ENCODE data around the gene ZNF223.

ZNF223 gene

GRCh38 chr19:44032001-44032610, 19.7 kb upstream of the ZNF223 start:
- Histone ChIP-seq H3K36me3 (ENCODE audit: insufficient read depth) (no peaks in the 10 kb centered on the region), H3K4me3 (IDR thresholded peaks at IDR 0.05; ENCODE audit: insufficient read depth, low read depth, low read length) (no peak overlapping the region), H3K4me2 (no peak overlapping the region), H3K27me3 (ENCODE audit: insufficient read depth, low read depth) (no peaks in the 10 kb centered on the region), H3K9ac (no peak overlapping the region), H4K20me1 (ENCODE audit: insufficient read depth) (no peaks in the 10 kb centered on the region), H2AFZ (ENCODE audit: low read depth) (no peak overlapping the region), H3K27ac (no peak overlapping the region), H3K4me1 (ENCODE audit: low read depth, poor library complexity, severe bottlenecking) (no peaks in the 10 kb centered on the region), H3K79me2 (ENCODE audit: insufficient read depth, low read depth) (no peaks in the 10 kb centered on the region)
- TF ChIP-seq, protein P1, sequence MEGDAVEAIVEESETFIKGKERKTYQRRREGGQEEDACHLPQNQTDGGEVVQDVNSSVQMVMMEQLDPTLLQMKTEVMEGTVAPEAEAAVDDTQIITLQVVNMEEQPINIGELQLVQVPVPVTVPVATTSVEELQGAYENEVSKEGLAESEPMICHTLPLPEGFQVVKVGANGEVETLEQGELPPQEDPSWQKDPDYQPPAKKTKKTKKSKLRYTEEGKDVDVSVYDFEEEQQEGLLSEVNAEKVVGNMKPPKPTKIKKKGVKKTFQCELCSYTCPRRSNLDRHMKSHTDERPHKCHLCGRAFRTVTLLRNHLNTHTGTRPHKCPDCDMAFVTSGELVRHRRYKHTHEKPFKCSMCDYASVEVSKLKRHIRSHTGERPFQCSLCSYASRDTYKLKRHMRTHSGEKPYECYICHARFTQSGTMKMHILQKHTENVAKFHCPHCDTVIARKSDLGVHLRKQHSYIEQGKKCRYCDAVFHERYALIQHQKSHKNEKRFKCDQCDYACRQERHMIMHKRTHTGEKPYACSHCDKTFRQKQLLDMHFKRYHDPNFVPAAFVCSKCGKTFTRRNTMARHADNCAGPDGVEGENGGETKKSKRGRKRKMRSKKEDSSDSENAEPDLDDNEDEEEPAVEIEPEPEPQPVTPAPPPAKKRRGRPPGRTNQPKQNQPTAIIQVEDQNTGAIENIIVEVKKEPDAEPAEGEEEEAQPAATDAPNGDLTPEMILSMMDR (conservative IDR thresholded peaks at IDR 0.05; ENCODE audit: low read depth, low read length): no peak

GRCh38 chr19:44042147-44042546, 9.7 kb upstream of the ZNF223 start:
- Histone ChIP-seq H3K4me3 (IDR thresholded peaks at IDR 0.05; ENCODE audit: insufficient read depth, low read depth, low read length) (no peak overlapping the region), H3K4me1 (ENCODE audit: low read depth, poor library complexity, severe bottlenecking) (no peaks in the 10 kb centered on the region), H3K27me3 (ENCODE audit: insufficient read depth, low read depth) (no peaks in the 10 kb centered on the region), H4K20me1 (ENCODE audit: insufficient read depth) (no peaks in the 10 kb centered on the region), H3K36me3 (ENCODE audit: insufficient read depth) (no peaks in the 10 kb centered on the region), H3K79me2 (ENCODE audit: insufficient read depth, low read depth) (no peaks in the 10 kb centered on the region), H3K9ac (no peak overlapping the region), H3K4me2 (no peak overlapping the region), H3K27ac (no peak overlapping the region), H2AFZ (ENCODE audit: low read depth) (no peak overlapping the region)
- TF ChIP-seq, protein P1 (conservative IDR thresholded peaks at IDR 0.05; ENCODE audit: low read depth, low read length): no peak

GRCh38 chr19:44050740-44051649, 841 bp upstream of the ZNF223 start:
- H2AFZ ChIP-seq (ENCODE audit: low read depth): no peak overlapping the region
- H3K27me3 ChIP-seq (ENCODE audit: insufficient read depth, low read depth): no peaks in the 10 kb centered on the region
- no peak overlapping the region for H3K27ac ChIP-seq
- no peak overlapping the region for H3K4me2 ChIP-seq
- H3K9ac ChIP-seq: no peak overlapping the region
- TF ChIP-seq, protein P1 (conservative IDR thresholded peaks at IDR 0.05; ENCODE audit: low read depth, low read length): no peak
- H3K4me3 ChIP-seq (IDR thresholded peaks at IDR 0.05; ENCODE audit: insufficient read depth, low read depth, low read length): no peak overlapping the region
- H3K4me1 ChIP-seq (ENCODE audit: low read depth, poor library complexity, severe bottlenecking): no peaks in the 10 kb centered on the region
- H3K36me3 ChIP-seq (ENCODE audit: insufficient read depth): no peaks in the 10 kb centered on the region
- H4K20me1 ChIP-seq (ENCODE audit: insufficient read depth): no peaks in the 10 kb centered on the region
- H3K79me2 ChIP-seq (ENCODE audit: insufficient read depth, low read depth): no peaks in the 10 kb centered on the region

DNA sequence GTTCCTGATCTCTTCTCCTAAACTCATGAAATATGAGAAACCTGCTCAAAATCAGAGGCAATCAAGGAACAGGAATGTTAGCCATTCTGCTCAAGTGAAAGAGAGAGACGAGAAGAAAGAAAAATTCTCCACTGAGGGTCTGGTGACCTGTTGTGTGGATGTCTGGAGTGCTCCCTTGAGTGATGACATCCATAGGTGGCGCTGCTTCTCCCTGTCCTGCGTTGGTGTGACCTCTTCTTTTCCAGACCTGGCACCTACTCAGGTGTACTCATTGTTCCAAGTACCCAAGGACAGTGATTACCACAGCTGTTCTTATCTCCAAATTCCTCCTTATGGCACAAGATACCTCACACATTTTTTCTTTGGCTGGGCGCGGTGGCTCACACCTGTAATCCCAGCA, 4.0 kb downstream of the ZNF223 start:
- no peak overlapping the region for H3K4me3 ChIP-seq (IDR thresholded peaks at IDR 0.05; ENCODE audit: insufficient read depth, low read depth, low read length)
- no peak overlapping the region for H2AFZ ChIP-seq (ENCODE audit: low read depth)
- no peak overlapping the region for H3K27ac ChIP-seq
- no peak overlapping the region for H3K4me2 ChIP-seq
- H3K27me3 ChIP-seq (ENCODE audit: insufficient read depth, low read depth): no peaks in the 10 kb centered on the region
- no peaks in the 10 kb centered on the region for H4K20me1 ChIP-seq (ENCODE audit: insufficient read depth)
- H3K36me3 ChIP-seq (ENCODE audit: insufficient read depth): no peaks in the 10 kb centered on the region
- H3K4me1 ChIP-seq (ENCODE audit: low read depth, poor library complexity, severe bottlenecking): no peaks in the 10 kb centered on the region
- H3K79me2 ChIP-seq (ENCODE audit: insufficient read depth, low read depth): no peaks in the 10 kb centered on the region
- no peak overlapping the region for H3K9ac ChIP-seq
- TF ChIP-seq, protein P1 (conservative IDR thresholded peaks at IDR 0.05; ENCODE audit: low read depth, low read length): no peak

Data from KMS-11 (cell line).